Lower leg skin (tissue), 4 donors: ENCODE data around the gene PHF21A. TPM values are rescaled to one million over a fixed set of nuclear protein-coding genes. Genes with fewer than 3 reads are reported as not detected.
"Not testable (repeated sequence)": the region's sequence is repeated elsewhere in the genome, so short reads cannot be mapped to it uniquely, and the experiment has no call there.

Experiments
- DNase-seq, 2 donors: peaks; one replicate each; pipeline ENCODE4 v3.0.0-alpha.2; 2019; ENCODE audit warnings: low spot score in 2 of 2
- H3K4me3 ChIP-seq: fragments of 200-600 bp; sonication (generic); 2 replicates; pipeline ENCODE4 v1.5.1; 2017; ENCODE audit warnings: mild to moderate bottlenecking, low read depth; ENCODE audit not compliant: poor library complexity, severe bottlenecking
- CTCF ChIP-seq, 3 donors: fragments of 450-650 bp; IDR thresholded peaks; one replicate each; pipeline ENCODE4 v1.5.1; 2016; ENCODE audit warnings: antibody characterized with exemption in 3 of 3, mild to moderate bottlenecking in 3 of 3, moderate library complexity in 2 of 3
- POLR2A ChIP-seq, 2 donors: fragments of 450-650 bp; IDR thresholded peaks; one replicate each; pipeline ENCODE4 v1.6.1; 2016 to 2017; ENCODE audit warnings: antibody characterized with exemption in 2 of 2, mild to moderate bottlenecking in 1 of 2, moderate library complexity in 1 of 2
- WGBS, 2 donors: methylation state at CpG; one replicate each; pipeline ENCODE4 v1.1.5; 2018; 5-methylcytosine and 5-hydroxymethylcytosine counted together
- intact Hi-C: fragments of 100-400 bp; cut with DNase I; formaldehyde crosslinking; loops from one replicate; pipeline ENCODE4 v1.15.0; 2023; ENCODE audit warnings: low total_unique reads
- total RNA-seq, 4 donors: library from RNA; depleted of rRNA; stranded (reverse); fragments of >200 nt; gene quantifications; one replicate each; pipeline ENCODE4 v1.1.0, GENCODE V29; 2016

Gene PHF21A
- total RNA-seq, 4 donors from 2014 or later: 16.4 to 52.4 (median 31.5) TPM

GRCh38 chr11:46118702-46119351 lies 2.4 kb downstream of the PHF21A start:
- H3K4me3 ChIP-seq: no peak overlapping the region
- 23 to 30% methylated on average over 6 of the region's 6 CpGs for WGBS, 2 donors
- TF ChIP-seq POLR2A (IDR thresholded peaks at IDR 0.05) (no peak), CTCF (IDR thresholded peaks at IDR 0.05) (no peak)
- no peak for DNase-seq
- intact Hi-C loops: no loop called here

- no peak for DNase-seq
- no peak overlapping the region for H3K4me3 ChIP-seq
- intact Hi-C loops: no loop called here
- TF ChIP-seq CTCF (IDR thresholded peaks at IDR 0.05) (no peak), POLR2A (IDR thresholded peaks at IDR 0.05) (no peak)
Observed at GRCh38 chr11:46117842-46118241, 3.4 kb downstream of the PHF21A start.

- DNase-seq, H3K4me3 ChIP-seq, intact Hi-C loops: not testable (repeated sequence)
- 88 to 90% methylated on average over 10 of the region's 10 CpGs for WGBS, 2 donors
Observed at GRCh38 chr11:46116712-46117037, 4.6 kb downstream of the PHF21A start.

- TF ChIP-seq POLR2A (IDR thresholded peaks at IDR 0.05) (no peak), CTCF (IDR thresholded peaks at IDR 0.05) (no peak)
- intact Hi-C loops: no loop called here
- WGBS, 2 donors: 38 to 43% methylated on average over 3 of the region's 3 CpGs
- H3K4me3 ChIP-seq: no peak overlapping the region
- DNase-seq: no peak
Observed at GRCh38 chr11:46116007-46116711, 5.1 kb downstream of the PHF21A start.

GRCh38 chr11:46114961-46115360 lies 6.3 kb downstream of the PHF21A start:
- intact Hi-C loops: no loop called here
- DNase-seq: no peak
- TF ChIP-seq POLR2A (IDR thresholded peaks at IDR 0.05) (no peak), CTCF (IDR thresholded peaks at IDR 0.05) (no peak)
- H3K4me3 ChIP-seq: no peak overlapping the region

- 81 to 87% methylated on average over 4 of the region's 4 CpGs for WGBS, 2 donors
- intact Hi-C loops: no loop called here
- H3K4me3 ChIP-seq: no peak overlapping the region
- TF ChIP-seq POLR2A (IDR thresholded peaks at IDR 0.05) (no peak), CTCF (IDR thresholded peaks at IDR 0.05) (no peak)
- no peak for DNase-seq
Observed at GRCh38 chr11:46114378-46114777, 6.9 kb downstream of the PHF21A start.
